Hepatocyte (in vitro differentiated cells): Measurements from ENCODE around the gene MTA3.

Experiments
- CTCF ChIP-seq: fragments of 200-600 bp; sonication (generic); IDR thresholded peaks from 2 replicates; pipeline ENCODE4 v1.5.1; 2016; ENCODE audit warnings: antibody characterized with exemption, mild to moderate bottlenecking; ENCODE audit not compliant: poor library complexity
- EZH2phosphoT487 ChIP-seq: fragments of 200-600 bp; sonication (generic); IDR thresholded peaks from one replicate; pipeline ENCODE4 v1.6.1; 2018; ENCODE audit warnings: antibody characterized with exemption, mild to moderate bottlenecking, low read depth, moderate library complexity; ENCODE audit not compliant: unreplicated experiment, severe bottlenecking

GRCh38 chr2:42557306-42557705, 11.1 kb upstream of the MTA3 start:
- TF ChIP-seq CTCF, result no peak
- TF ChIP-seq EZH2phosphoT487, result no peak
